HG03108 (cell line): Measurements from ENCODE around the gene ABHD11.
"Not testable (repeated sequence)": the region's sequence is repeated elsewhere in the genome, so short reads cannot be mapped to it uniquely, and the experiment has no call there.

Source experiments
- ATAC-seq: cut with Tn5 transposase; IDR thresholded peaks from one replicate; pipeline ENCODE4 v1.9.1; 2021; ENCODE audit warnings: moderate library complexity; ENCODE audit not compliant: unreplicated experiment

Gene ABHD11

DNA sequence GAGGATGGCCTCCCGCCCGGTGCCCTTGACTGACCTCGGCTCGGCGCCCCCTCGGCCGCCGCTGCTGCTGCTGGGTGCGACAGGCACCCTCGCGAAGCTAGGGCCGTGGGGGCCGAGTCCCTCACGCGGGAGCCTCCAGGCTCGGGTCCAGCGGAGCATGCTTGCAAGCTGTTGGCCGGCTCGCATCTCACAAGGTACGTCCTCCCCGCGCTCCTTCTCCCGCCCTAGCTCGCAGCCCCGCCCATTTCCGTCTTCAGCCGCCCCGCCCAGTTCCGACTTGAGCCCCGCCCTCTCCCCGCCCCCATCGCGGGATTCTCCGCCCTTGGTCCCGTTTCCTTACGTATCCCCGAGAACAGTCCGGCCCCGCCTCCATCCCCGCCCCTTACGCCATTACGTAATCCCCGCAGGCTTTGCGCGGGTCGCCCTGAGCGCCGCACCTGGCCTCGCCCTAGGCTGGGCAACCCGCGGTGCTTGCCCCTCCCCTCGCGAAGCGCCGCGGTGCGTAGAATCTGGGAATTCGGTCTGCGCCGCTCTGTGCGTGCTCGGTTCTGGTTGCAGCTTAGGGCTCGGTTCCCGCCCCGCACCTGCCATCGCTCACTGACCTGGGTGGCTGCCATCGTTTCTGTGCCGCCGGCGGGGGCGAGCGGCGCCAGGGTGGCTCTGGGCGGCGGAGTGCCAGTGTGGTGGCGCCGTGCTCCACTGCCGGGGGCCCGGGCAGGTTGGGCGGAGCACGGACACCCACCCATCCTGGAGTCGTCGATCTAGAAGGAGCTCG lies at the start of gene ABHD11:
Gene ABHD11 (minus strand): TSS at position 191 of the 775 bp plus-strand sequence. CDS start 32 bp downstream, at position 159.
- ATAC-seq = peak; percentile 81

GRCh38 chr7:73787786-73788048 lies 49.1 kb upstream of the ABHD11 start:
- not testable (repeated sequence) for ATAC-seq

DNA sequence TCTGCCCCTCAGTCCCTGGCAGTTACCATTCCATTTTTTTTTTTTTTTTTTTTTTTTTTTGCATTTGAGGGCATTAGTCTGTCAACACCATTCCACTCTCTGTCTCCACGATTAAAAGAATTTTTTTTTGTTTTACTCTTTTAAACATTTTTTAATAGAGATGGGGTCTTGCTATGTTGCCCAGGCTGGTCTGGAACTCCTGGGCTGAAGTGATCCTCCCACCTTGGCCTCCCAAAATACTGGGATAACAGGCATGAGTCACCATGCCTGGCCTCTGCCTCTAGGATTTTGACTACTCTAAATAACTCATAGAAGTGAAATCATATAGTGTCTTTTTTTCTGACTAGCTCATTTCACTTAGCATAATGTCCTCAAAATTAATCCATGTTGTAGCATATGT lies 48.0 kb upstream of the ABHD11 start:
- no peak for ATAC-seq

GRCh38 chr7:73779517-73779916 lies 40.9 kb upstream of the ABHD11 start:
- ATAC-seq = no peak

DNA sequence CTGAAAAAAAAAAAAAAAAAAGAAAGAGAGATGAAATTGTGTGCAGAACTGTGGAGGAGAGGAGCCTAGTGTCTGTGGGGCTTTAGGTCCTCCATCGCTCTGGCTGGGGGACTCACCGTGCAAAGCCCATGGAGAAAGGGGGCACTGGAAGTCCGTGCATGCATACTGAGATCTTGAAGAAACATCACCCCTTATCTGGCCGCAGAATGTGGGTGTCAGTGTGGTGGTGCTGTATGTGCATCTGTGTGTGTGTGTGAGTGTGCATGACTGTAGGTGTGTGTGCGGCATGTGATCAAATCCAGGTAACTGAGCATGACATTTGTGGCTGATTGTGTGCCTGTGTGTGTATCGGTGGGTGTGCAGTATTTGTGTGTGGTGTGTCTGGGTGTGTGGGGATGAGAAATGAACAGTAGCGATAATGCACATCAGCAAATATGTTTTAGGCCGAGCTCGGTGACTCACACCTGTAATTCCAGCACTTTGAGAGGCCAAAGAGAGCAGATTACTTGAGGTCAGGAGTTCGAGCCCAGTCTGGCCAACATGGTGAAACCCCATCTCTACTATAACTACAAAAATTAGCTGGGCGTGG lies 40.3 kb upstream of the ABHD11 start:
- no peak for ATAC-seq

GRCh38 chr7:73774923-73775322 lies 36.3 kb upstream of the ABHD11 start:
- no peak for ATAC-seq

GRCh38 chr7:73773700-73774517 lies 35.3 kb upstream of the ABHD11 start:
- ATAC-seq = no peak

GRCh38 chr7:73770860-73771670 lies 32.5 kb upstream of the ABHD11 start:
- no peak for ATAC-seq

DNA sequence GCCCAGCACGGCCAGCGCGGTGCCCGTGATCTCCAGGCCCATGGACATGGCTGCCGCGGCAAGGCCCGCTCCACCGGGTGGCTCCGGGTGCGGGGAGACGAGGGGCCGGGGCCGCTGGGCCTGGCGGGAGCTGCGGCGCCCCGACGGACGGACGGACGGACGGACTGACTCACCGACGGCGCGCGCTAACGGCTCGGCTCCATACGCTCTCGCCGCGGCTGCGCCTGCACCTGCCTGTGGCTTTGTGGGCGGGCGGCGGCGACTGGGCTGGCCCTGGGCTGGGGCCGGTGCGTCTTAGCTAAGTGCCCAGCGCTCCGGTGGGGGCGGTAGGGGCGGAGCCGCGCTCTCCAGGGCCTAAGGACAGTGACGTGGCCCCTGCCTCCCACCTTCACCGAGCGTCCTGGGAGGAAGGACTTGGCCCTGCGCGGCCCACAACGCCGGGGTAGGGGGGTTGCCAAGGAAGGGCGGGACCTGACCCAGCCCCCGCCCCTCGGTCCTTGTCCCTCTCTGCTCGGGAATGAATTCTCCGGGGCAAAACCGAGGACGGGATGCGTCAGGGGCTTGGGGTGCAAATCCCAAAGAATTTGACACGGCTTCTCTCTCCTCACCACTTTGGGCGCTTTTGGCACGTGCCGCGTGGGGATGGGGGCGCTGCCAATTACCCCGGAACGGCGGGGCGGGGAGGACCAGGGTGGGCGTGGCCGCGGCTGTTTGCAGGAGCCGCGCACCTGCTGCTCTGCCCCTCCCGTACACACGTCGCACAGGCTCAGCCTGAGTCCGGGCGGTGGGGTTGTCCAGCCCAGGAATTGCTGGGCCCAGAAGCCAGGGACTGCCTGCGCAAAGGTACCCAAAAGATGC lies 31.6 kb upstream of the ABHD11 start, which contains the start of gene CLDN3:
Gene CLDN3 (minus strand): TSS at position 269 of the 858 bp plus-strand sequence. CDS start 221 bp downstream, at position 48.
- ATAC-seq = no peak

DNA sequence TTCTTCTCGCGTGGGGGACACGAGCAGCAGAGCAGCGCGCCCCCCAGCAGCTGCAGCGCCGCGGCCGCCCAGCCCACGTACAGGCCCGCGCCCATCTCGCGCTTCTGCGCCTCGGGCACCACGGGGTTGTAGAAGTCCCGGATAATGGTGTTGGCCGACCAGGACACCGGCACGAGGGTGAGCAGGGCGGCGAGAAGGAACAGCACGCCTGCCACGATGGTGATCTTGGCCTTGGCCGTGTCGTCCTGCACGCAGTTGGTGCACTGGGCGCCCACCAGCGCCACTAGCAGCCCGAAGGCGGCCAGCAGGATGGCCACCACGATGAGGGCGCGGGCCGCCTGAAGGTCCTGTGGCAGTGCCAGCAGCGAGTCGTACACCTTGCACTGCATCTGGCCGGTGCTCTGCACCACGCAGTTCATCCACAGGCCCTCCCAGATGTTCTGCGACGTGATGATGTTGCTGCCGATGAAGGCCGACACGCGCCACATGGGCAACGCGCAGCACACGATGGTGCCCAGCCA lies 30.9 kb upstream of the ABHD11 start:
- no peak for ATAC-seq

- ATAC-seq = no peak
These were observed 30.3 kb upstream of the ABHD11 start for GRCh38 chr7:73768641-73769480.

DNA sequence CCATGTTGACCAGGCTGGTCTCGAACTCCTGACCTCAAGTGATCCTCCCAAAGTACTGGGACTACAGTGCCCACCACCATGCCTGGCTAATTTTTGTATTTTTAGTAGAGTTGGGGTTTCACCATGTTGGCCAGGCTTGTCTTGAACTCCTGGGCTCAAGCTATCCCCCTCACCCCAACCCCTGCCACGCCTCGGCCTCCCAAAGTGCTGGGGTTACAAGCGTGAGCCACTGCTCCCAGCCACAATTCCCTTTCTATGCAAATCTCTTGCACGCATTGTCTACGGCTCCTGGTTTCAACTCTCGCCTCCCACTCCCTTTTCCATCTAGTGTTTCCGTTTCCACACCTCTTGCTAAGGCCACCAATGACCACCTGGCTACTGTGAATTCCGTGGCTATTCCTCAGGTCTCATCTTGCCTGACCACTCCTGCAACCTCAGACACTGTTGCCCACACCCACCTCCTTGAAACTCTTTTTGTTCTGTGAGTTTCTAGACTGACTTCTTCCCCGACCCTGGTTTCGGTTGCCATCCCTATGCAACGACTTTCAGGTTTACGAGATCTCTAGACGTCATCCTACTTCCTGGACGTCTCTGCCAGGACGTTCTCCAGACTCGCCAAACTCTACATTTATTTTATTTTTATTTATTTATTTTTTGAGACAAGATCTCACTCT lies 28.1 kb upstream of the ABHD11 start:
- ATAC-seq = no peak

DNA sequence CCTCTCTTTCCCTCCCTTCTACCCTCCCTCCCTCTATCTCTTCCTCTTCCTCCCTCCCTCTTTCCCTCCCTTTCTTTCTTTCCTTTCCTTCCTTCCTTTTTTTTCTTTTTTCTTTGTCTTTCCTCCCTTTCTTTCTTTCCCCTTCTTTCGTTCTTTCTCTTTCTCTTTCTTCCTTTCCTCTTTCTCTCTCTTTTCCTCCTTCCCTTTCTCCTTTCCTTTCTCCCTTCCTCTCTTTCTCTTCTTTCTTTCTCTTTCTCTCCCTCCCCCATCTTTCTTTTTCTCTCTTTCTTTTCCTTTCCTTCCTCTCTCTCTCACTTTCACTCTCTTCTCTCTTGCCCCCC lies 24.0 kb upstream of the ABHD11 start:
- ATAC-seq = no peak

- no peak for ATAC-seq
These were observed 23.5 kb upstream of the ABHD11 start for GRCh38 chr7:73761854-73762658.

DNA sequence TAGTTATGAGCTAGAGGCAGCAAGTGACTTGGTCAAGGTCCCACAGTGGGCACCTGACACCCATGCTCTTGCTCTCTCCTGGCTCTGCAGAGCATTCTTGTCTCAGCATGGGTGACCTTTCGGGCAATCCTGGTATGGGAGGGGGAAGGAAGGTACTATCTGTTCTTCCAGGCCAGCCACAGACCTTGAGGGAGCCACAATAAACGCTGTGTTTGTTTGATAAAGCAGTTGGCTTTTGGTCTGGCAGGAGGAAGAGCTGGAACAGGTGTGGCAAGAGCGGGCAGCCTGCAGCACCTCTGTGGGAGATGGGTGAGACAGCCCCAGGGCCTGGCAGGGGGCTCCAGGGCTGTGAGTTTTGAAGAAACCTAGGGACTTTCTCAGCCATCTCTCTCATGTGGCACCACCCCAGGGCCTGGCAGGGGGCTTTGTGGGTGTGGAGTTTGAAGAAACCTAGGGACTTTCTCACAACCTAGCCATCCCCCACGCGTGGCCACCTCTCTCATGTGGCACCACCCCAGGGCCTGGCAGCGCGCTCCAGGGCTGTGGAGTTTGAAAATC lies 20.1 kb upstream of the ABHD11 start:
- ATAC-seq = no peak

DNA sequence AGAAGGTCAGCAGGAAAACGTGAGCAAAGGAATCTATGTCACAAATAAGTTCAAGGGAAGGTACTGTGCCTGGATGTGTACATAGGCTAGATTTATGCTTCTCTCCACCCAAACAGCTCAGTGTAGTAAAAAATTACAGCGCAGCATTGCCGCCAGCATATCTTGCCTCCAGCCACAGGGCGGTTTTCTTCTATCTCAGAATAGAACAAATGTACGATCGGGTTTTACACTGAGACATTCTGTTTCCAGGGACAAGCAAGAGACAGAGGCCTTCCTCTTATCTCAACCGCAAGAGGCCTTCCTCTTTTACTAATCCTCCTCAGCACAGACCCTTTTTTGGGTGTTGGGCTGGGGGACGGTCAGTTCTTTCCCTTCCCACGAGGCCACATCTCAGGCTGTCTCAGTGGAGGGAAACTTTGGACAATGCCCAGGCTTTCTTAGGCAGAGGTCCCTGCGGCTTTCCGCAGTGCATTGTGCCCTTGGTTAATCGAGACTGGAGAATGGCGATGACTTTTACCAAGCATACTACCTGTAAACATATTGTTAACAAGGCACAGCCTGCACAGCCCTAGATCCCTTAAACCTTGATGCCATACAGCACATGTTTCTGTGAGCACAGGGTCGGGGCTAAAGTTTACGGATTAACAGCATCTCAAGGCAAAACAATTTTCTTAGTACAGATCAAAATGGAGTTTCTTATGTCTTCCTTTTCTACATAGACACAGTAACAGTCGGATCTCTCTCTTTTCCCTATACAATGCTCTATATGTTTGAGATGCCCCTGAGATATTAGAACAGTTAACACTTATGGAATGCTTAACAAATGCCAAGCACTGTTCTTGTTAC lies 11.6 kb upstream of the ABHD11 start:
- no peak for ATAC-seq

DNA sequence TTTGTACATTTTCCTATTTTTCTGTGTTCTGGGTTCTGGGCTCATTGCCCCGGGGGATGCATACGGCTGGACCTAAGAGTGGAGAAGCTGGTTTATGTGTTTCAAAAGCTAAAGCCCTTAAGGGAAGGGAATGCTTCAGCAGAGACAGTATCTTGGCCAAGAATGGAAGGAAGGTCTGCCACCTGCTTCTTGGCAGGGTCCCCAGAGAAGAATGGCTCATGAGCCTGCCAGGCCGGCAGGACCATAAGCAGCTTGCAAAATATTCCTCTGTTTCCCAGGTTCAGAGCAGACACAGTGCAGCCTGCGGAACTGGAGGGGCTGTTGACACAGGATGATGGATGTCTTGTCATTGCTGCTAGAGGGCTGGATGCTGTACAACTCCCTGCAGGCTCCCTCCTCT lies 7.8 kb upstream of the ABHD11 start:
- ATAC-seq = no peak
